ENCODE results near the gene ZNF804A.

GRCh38 chr2:184860744-184861143, 262.4 kb downstream of the ZNF804A start:
- TF ChIP-seq CTCF (IDR thresholded peaks at IDR 0.05) = no peak
- TF ChIP-seq POLR2A (IDR thresholded peaks at IDR 0.05) = no peak

Measured in uterus (tissue), 2 donors.